Measurements from ENCODE around the gene CHD9.
"Not testable (repeated sequence)": the region's sequence is repeated elsewhere in the genome, so short reads cannot be mapped to it uniquely, and the experiment has no call there.

CHD9 gene

DNA sequence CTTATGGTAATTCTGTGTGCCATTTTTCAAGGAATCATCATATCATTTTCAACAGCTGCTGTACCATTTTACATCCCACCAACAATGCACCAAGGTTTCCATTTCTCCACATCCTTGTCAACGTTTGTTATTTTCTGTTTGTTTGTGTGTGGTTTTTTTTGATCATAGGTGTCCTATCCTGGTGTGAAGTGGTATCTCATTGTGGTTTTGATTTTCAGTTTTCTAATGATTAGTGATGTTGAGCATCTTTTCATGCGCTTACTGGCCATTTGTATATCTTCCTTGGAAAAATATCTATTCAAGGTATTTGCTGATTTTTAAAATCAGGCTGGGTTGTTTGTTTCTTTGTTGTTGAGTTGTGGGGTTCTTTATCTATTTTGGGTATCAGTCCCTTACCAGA lies 15.0 kb downstream of the CHD9 start:
- TF ChIP-seq, protein P1, sequence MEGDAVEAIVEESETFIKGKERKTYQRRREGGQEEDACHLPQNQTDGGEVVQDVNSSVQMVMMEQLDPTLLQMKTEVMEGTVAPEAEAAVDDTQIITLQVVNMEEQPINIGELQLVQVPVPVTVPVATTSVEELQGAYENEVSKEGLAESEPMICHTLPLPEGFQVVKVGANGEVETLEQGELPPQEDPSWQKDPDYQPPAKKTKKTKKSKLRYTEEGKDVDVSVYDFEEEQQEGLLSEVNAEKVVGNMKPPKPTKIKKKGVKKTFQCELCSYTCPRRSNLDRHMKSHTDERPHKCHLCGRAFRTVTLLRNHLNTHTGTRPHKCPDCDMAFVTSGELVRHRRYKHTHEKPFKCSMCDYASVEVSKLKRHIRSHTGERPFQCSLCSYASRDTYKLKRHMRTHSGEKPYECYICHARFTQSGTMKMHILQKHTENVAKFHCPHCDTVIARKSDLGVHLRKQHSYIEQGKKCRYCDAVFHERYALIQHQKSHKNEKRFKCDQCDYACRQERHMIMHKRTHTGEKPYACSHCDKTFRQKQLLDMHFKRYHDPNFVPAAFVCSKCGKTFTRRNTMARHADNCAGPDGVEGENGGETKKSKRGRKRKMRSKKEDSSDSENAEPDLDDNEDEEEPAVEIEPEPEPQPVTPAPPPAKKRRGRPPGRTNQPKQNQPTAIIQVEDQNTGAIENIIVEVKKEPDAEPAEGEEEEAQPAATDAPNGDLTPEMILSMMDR (IDR thresholded peaks at IDR 0.05; ENCODE audit: low read depth, low read length) = no peak
- H3K4me3 ChIP-seq (ENCODE audit: low read depth, low read length) = no peak overlapping the region
- DNase-seq (ENCODE audit: low read depth, low spot score) = no peak
- in situ Hi-C loops (cut with HindIII; ENCODE audit: low sequenced_read_pairs) = no loop called here

DNA sequence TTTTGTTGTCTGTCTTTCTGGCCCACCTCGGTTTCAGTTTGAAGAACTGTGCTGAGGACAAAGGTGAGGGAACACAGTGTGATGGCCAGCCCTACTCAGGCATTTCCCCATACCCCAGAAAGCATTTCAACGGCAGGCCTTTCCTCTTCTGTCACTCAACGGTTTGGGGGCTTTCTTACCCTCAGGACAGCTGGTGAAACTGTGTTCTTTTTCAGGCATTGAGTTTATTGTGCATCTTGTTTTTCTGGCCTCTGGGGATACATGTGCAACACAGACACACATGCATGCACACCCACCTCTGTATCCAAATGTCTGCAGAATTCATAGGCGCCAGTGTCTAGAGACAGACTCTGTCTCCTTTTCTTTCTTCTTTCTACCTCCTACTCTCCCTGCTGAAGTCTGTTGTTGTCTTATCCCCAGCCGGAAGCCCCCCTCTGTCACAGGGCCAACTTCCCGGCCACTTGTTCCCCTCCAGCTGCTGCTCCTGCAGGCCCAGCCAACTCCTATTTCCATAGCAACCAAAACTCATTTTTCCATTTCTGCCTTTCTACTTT lies 17.0 kb downstream of the CHD9 start:
- TF ChIP-seq, protein P1 (IDR thresholded peaks at IDR 0.05; ENCODE audit: low read depth, low read length) = no peak
- DNase-seq (ENCODE audit: low read depth, low spot score) = peak; percentile 54
- no peak overlapping the region for H3K4me3 ChIP-seq (ENCODE audit: low read depth, low read length)
- in situ Hi-C loops (cut with HindIII; ENCODE audit: low sequenced_read_pairs) = no loop called here

DNA sequence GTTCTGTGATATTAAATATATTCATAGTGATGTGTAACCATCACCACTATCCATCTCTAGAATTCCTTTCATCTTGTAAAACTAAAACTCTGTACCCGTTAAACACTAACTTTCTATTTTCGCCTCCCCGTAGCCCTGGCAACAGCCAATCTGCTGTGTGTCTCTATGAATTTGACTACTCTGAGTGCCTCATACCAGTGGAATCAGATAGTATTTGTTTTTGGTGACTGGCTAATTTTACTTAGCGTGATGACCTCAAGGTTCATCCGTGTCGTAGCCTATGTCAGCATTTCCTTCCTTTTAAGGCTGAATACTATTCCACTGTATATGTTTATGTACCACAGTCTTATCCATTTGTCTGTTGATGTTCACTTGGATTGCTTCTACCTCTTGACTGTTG lies 18.2 kb downstream of the CHD9 start:
- TF ChIP-seq, protein P1 (IDR thresholded peaks at IDR 0.05; ENCODE audit: low read depth, low read length) = no peak
- no peak overlapping the region for H3K4me3 ChIP-seq (ENCODE audit: low read depth, low read length)
- in situ Hi-C loops (cut with HindIII; ENCODE audit: low sequenced_read_pairs) = no loop called here
- DNase-seq (ENCODE audit: low read depth, low spot score) = no peak

DNA sequence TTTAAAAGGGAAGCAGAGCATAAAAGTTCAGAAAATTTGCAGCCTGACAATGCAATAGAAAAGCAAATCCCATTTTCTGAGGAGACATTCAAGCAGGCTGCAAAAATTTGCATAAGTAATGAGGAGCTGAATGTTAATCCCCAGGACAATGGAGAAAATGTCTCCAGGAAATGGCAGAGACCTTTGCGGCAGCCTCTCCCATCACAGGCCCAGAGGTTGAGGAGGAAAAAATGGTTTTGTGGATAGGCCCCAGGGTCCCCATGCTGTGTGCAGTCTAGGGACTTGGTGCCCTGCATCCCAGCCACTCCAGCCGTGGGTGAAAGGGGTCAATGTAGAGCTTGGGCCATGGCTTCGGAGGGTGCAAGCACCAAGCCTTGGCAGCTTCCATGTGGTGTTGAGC lies 19.5 kb downstream of the CHD9 start:
- H3K4me3 ChIP-seq (ENCODE audit: low read depth, low read length); DNase-seq (ENCODE audit: low read depth, low spot score); in situ Hi-C loops (cut with HindIII; ENCODE audit: low sequenced_read_pairs): not testable (repeated sequence)

DNA sequence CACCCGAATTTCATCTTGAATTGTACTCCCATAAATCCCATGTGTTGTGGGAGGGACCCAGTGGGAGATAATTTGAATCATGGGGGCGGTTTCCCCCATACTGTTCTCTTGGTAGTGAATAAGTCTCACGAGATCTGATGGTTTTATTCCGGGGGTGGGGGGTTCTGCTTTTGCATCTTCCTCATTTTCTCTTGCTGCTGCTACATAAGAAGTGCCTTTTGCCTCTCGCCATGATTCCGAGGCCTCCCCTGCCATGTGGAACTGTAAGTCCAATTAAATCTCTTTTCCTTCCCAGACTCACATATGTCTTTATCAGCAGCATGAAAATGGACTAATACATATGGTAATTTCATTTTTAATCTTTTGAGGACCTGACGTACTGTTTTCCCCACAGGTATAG lies 20.7 kb downstream of the CHD9 start:
- H3K4me3 ChIP-seq (ENCODE audit: low read depth, low read length); DNase-seq (ENCODE audit: low read depth, low spot score); in situ Hi-C loops (cut with HindIII; ENCODE audit: low sequenced_read_pairs): not testable (repeated sequence)

DNA sequence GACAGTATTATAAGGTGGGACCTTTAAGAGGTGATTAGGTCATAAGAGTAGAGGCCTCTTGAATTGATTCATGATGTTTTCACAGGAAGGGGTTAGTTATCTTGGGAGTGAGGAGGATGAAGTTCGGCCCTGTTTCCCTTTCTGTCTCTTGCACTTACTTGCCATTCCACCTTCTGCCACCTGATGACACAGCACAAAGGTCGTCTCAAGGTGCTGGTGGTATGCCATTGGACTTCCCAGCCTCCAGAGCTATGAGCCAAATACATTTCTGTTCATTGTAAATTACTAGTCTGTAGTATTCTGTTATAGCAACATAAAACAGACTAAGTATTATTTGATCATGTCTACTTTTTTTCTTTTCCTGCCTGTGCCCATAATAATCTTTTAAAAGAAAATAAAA lies 23.5 kb downstream of the CHD9 start:
- no peak for DNase-seq (ENCODE audit: low read depth, low spot score)
- TF ChIP-seq, protein P1 (IDR thresholded peaks at IDR 0.05; ENCODE audit: low read depth, low read length) = no peak
- H3K4me3 ChIP-seq (ENCODE audit: low read depth, low read length) = no peak overlapping the region
- in situ Hi-C loops (cut with HindIII; ENCODE audit: low sequenced_read_pairs) = no loop called here

DNA sequence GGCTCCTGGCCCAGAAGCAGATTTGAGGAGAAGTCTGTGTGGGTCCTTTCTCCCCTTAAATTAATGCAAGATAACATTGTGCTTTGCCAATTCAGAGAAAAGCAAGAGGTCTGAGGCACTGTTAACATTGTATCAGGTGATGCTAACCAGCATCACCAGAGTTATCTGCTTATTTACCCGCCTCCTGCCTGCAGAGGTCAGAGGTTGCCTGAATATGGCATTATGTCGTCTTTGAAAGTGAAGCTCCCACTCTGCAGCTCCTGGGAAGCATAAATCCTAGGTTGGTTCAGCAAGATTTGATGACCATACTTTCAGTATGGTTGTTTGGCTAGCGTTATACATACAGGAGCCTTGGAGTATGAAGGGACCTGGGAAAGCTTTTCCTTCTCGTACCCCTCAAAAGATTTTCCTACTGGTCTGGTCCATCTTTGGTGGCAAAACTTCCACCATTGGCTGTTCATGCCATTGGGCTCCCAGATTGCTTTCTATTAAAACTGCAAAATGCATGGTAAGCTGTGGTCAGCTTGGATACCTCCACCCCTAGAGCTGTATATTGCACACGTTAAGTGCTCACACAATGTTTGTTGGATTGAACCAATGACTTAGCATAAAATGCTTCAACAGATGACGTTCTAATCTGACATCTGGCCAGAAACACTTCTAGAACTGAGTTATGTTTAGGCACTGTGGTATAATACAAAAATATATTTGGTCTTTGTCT lies 24.1 kb downstream of the CHD9 start:
- no peak overlapping the region for H3K4me3 ChIP-seq (ENCODE audit: low read depth, low read length)
- in situ Hi-C loops (cut with HindIII; ENCODE audit: low sequenced_read_pairs) = no loop called here
- no peak for DNase-seq (ENCODE audit: low read depth, low spot score)
- TF ChIP-seq, protein P1 (IDR thresholded peaks at IDR 0.05; ENCODE audit: low read depth, low read length) = no peak
